Activated gamma-delta T cell (primary cell): Measurements from ENCODE around the gene SESTD1.
"Not testable (repeated sequence)": the region's sequence is repeated elsewhere in the genome, so short reads cannot be mapped to it uniquely, and the experiment has no call there.

Experiments used
- DNase-seq: peaks from one replicate; lab custom pipeline; 2025; lab: John Stamatoyannopoulos, UW

SESTD1 gene

GRCh38 chr2:179268277-179268925, 3.8 kb upstream of the SESTD1 start:
- no peak for DNase-seq

GRCh38 chr2:179266271-179266670, 1.6 kb upstream of the SESTD1 start:
- DNase-seq: no peak

GRCh38 chr2:179265082-179265510, 464 bp upstream of the SESTD1 start:
- DNase-seq: no peak

GRCh38 chr2:179263446-179264367, 925 bp downstream of the SESTD1 start:
- peak; percentile 15 for DNase-seq

- DNase-seq: no peak
These were observed 1.6 kb downstream of the SESTD1 start for GRCh38 chr2:179263015-179263414.

- DNase-seq: no peak
These were observed 2.5 kb downstream of the SESTD1 start for GRCh38 chr2:179262077-179262660.

GRCh38 chr2:179261151-179261825, 3.3 kb downstream of the SESTD1 start:
- DNase-seq: no peak

- DNase-seq: no peak
These were observed 4.4 kb downstream of the SESTD1 start for GRCh38 chr2:179260224-179260623.

- DNase-seq: no peak
These were observed 9.5 kb downstream of the SESTD1 start for GRCh38 chr2:179255129-179255528.

- no peak for DNase-seq
These were observed 11.4 kb downstream of the SESTD1 start for GRCh38 chr2:179253226-179253625.

GRCh38 chr2:179252423-179252822, 12.2 kb downstream of the SESTD1 start:
- no peak for DNase-seq

GRCh38 chr2:179251870-179252269, 12.8 kb downstream of the SESTD1 start:
- DNase-seq: no peak

- DNase-seq: no peak
These were observed 13.7 kb downstream of the SESTD1 start for GRCh38 chr2:179250848-179251504.

- no peak for DNase-seq
These were observed 14.5 kb downstream of the SESTD1 start for GRCh38 chr2:179250095-179250494.

- DNase-seq: no peak
These were observed 16.6 kb downstream of the SESTD1 start for GRCh38 chr2:179248024-179248348.

GRCh38 chr2:179247318-179248023, 17.2 kb downstream of the SESTD1 start:
- DNase-seq: no peak

- DNase-seq: not testable (repeated sequence)
These were observed 18.8 kb downstream of the SESTD1 start for GRCh38 chr2:179245843-179246242.

GRCh38 chr2:179243046-179243445, 21.6 kb downstream of the SESTD1 start:
- DNase-seq: no peak

- no peak for DNase-seq
These were observed 23.9 kb downstream of the SESTD1 start for GRCh38 chr2:179240481-179241451.

GRCh38 chr2:179239838-179240237, 24.8 kb downstream of the SESTD1 start:
- DNase-seq: no peak
